Prostate gland (tissue), 2 donors: Measurements from ENCODE around the gene ASCL2.

Experiments used
- POLR2A ChIP-seq: fragments of 450-650 bp; IDR thresholded peaks from one replicate; pipeline ENCODE4 v1.6.1; 2016; ENCODE audit warnings: antibody characterized with exemption, mild to moderate bottlenecking
- POLR2AphosphoS5 ChIP-seq: sonication (generic); formaldehyde crosslinking; IDR thresholded peaks from one replicate; pipeline ENCODE4 v1.6.1; 2017; ENCODE audit warnings: antibody characterized with exemption
- TF ChIP-seq, protein P1 (sequence below), 4 experiments: fragments of 200-600 bp in 2 of 4; fragments of 450-650 bp in 2 of 4; sonication (generic) in 2 of 4; IDR thresholded peaks; 1 replicate in 3 of 4; 2 replicates in 1 of 4; pipeline ENCODE4 v1.5.1; 2016 to 2019; ENCODE audit warnings: antibody characterized with exemption in 4 of 4, mild to moderate bottlenecking in 2 of 4, moderate library complexity in 2 of 4

DNA sequence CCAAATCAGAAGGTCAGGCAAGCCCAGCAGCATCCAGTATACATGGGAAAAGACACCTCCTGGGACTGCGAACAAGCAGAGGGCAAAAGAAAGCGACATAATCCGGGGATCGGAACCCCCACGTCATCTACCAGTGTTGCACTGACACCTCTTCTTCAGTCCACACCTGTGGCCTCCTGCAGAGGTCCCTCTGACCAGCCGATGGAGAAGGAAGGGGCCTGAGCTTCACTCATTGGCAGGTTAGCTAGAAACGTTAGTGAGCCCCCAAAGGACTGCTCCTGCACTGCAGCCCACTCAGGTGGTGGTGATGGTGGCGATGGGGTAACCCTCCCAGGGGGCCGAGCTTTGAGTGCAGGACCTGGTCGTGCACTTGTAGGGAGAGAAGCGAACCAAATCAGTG, 22.1 kb downstream of the ASCL2 start:
- no peak for TF ChIP-seq POLR2AphosphoS5
- TF ChIP-seq, protein P1, sequence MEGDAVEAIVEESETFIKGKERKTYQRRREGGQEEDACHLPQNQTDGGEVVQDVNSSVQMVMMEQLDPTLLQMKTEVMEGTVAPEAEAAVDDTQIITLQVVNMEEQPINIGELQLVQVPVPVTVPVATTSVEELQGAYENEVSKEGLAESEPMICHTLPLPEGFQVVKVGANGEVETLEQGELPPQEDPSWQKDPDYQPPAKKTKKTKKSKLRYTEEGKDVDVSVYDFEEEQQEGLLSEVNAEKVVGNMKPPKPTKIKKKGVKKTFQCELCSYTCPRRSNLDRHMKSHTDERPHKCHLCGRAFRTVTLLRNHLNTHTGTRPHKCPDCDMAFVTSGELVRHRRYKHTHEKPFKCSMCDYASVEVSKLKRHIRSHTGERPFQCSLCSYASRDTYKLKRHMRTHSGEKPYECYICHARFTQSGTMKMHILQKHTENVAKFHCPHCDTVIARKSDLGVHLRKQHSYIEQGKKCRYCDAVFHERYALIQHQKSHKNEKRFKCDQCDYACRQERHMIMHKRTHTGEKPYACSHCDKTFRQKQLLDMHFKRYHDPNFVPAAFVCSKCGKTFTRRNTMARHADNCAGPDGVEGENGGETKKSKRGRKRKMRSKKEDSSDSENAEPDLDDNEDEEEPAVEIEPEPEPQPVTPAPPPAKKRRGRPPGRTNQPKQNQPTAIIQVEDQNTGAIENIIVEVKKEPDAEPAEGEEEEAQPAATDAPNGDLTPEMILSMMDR (IDR thresholded peaks at IDR 0.05): no peak
- no peak for TF ChIP-seq POLR2A
